Body of pancreas (tissue), 4 donors: ENCODE data around the gene FOXL3. TPM values are rescaled to one million over a fixed set of nuclear protein-coding genes. Genes with fewer than 3 reads are reported as not detected.
"Not testable (repeated sequence)": the region's sequence is repeated elsewhere in the genome, so short reads cannot be mapped to it uniquely, and the experiment has no call there.

ENCODE experiments used
- ATAC-seq: fragments of 150-250 bp; one replicate; pipeline ENCODE4 v1.9.1; 2016
- DNase-seq, 4 donors: peaks; one replicate each; pipeline ENCODE4 v3.0.0-alpha.2; 2019
- H3K27ac ChIP-seq, 4 donors: fragments of 200-600 bp; sonication (generic); 1 replicate in 3 of 4; 2 replicates in 1 of 4; pipeline versions ENCODE4 v1.5.1 to v1.6.1; 2016 to 2019; ENCODE audit warnings: mild to moderate bottlenecking in 1 of 4, mixed read lengths in 1 of 4, moderate library complexity in 1 of 4
- H3K27me3 ChIP-seq, 2 donors: fragments of 200-600 bp; sonication (generic); one replicate each; pipeline ENCODE4 v1.6.0; 2016; ENCODE audit warnings: mild to moderate bottlenecking in 1 of 2
- H3K36me3 ChIP-seq, 2 donors: fragments of 200-600 bp; sonication (generic); replicated peaks in 1 of 2; 2 replicates each; pipeline ENCODE4 v1.5.1; 2016; ENCODE audit warnings: low read depth in 2 of 2; ENCODE audit not compliant: insufficient read depth in 1 of 2
- H3K4me1 ChIP-seq: fragments of 200-600 bp; sonication (generic); one replicate; pipeline ENCODE4 v1.6.0; 2016
- H3K4me3 ChIP-seq, 2 donors: fragments of 200-600 bp; sonication (generic); 1 replicate in 1 of 2; 2 replicates in 1 of 2; pipeline ENCODE4 v1.5.1; 2016 to 2019
- H3K9me3 ChIP-seq, 3 donors: fragments of 200-600 bp; sonication (generic); 1 replicate in 2 of 3; 2 replicates in 1 of 3; pipeline ENCODE4 v1.5.1; 2016
- POLR2A ChIP-seq, 3 donors: fragments of 450-650 bp; IDR thresholded peaks; one replicate each; pipeline ENCODE4 v1.6.1; 2016; ENCODE audit warnings: antibody characterized with exemption in 3 of 3, mild to moderate bottlenecking in 2 of 3
- WGBS, 2 donors: methylation state at CpG; one replicate each; pipeline ENCODE4 v1.1.5; 2017; 5-methylcytosine and 5-hydroxymethylcytosine counted together
- intact Hi-C: fragments of 100-400 bp; cut with DNase I; formaldehyde crosslinking; loops from one replicate; pipeline ENCODE4 v1.15.1; 2023
- total RNA-seq, 2 donors: library from RNA; depleted of rRNA; stranded (reverse); fragments of >200 nt; gene quantifications; one replicate each; pipeline ENCODE4 v1.1.0, GENCODE V29; 2016
- TF ChIP-seq, protein P1 (sequence below), 7 experiments: fragments of 450-650 bp in 4 of 7; fragments of 200-600 bp in 3 of 7; sonication (generic) in 3 of 7; IDR thresholded peaks; one replicate each; pipeline ENCODE4 v1.5.1; 2016 to 2019; ENCODE audit warnings: antibody characterized with exemption in 7 of 7

Gene FOXL3
- total RNA-seq, 2 donors from 2014 or later: not detected

- TF ChIP-seq, protein P1, sequence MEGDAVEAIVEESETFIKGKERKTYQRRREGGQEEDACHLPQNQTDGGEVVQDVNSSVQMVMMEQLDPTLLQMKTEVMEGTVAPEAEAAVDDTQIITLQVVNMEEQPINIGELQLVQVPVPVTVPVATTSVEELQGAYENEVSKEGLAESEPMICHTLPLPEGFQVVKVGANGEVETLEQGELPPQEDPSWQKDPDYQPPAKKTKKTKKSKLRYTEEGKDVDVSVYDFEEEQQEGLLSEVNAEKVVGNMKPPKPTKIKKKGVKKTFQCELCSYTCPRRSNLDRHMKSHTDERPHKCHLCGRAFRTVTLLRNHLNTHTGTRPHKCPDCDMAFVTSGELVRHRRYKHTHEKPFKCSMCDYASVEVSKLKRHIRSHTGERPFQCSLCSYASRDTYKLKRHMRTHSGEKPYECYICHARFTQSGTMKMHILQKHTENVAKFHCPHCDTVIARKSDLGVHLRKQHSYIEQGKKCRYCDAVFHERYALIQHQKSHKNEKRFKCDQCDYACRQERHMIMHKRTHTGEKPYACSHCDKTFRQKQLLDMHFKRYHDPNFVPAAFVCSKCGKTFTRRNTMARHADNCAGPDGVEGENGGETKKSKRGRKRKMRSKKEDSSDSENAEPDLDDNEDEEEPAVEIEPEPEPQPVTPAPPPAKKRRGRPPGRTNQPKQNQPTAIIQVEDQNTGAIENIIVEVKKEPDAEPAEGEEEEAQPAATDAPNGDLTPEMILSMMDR (IDR thresholded peaks at IDR 0.05): no peak
- TF ChIP-seq POLR2A (IDR thresholded peaks at IDR 0.05): no peak
- no peaks in the 10 kb centered on the region for H3K36me3 ChIP-seq
- no peak overlapping the region for H3K27ac ChIP-seq
- intact Hi-C loops: loop anchor here (10.0 kb wide), 1 partner anchor 58 kb away; no protein-coding TSS in a partner anchor
- no peak overlapping the region for H3K4me3 ChIP-seq
- no peaks in the 10 kb centered on the region for H3K9me3 ChIP-seq
- DNase-seq (no peak), ATAC-seq (no peak)
- H3K4me1 ChIP-seq: no peaks in the 10 kb centered on the region
- 66 to 76% methylated on average over 15 to 17 of the region's 20 CpGs for WGBS, 2 donors
- H3K27me3 ChIP-seq: peaks cover 0 to 15% of the 10 kb centered on the region in 2 donors
These were observed 6.5 kb downstream of the FOXL3 start for GRCh38 chr7:296373-296945.

DNA sequence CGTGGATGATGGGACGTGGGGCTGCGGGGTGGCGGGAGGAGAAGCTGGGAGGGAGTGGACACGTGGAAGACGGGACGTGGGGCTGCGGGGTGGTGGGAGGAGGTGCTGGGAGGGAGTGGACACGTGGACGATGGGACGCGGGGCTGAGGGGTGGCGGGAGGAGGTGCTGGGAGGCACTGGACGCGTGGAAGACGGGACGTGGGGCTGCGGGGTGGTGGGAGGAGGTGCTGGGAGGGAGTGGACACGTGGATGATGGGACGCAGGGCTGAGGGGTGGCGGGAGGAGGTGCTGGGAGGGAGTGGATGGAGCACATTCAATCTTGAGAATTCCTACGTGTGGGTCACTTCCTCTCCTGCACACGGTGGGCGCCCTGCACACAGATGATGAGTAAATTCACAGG, 7.2 kb downstream of the FOXL3 start:
- not testable (repeated sequence) for ATAC-seq, H3K36me3 ChIP-seq, H3K9me3 ChIP-seq, H3K4me3 ChIP-seq, DNase-seq, H3K27ac ChIP-seq, H3K4me1 ChIP-seq
- H3K27me3 ChIP-seq: peaks cover 0 to 10% of the 10 kb centered on the region in 2 donors
- intact Hi-C loops: loop anchor here (10.0 kb wide), 1 partner anchor 58 kb away; no protein-coding TSS in a partner anchor
- WGBS, 2 donors: 57 to 81% methylated on average over 12 to 22 of the region's 24 CpGs

GRCh38 chr7:297611-298374, 7.8 kb downstream of the FOXL3 start:
- Histone ChIP-seq H3K27me3 (peaks cover 0 to 10% of the 10 kb centered on the region in 2 donors), H3K4me1 (no peaks in the 10 kb centered on the region), H3K36me3 (no peaks in the 10 kb centered on the region), H3K4me3 (no peak overlapping the region), H3K27ac (no peak overlapping the region), H3K9me3 (no peaks in the 10 kb centered on the region)
- intact Hi-C loops: loop anchor here (10.0 kb wide), 1 partner anchor 57 kb away; no protein-coding TSS in a partner anchor
- no peak for TF ChIP-seq POLR2A (IDR thresholded peaks at IDR 0.05)
- TF ChIP-seq, protein P1 (IDR thresholded peaks at IDR 0.05): no peak
- no peak for DNase-seq
- ATAC-seq: no peak
- 75 to 77% methylated on average over 6 to 23 of the region's 24 CpGs for WGBS, 2 donors

DNA sequence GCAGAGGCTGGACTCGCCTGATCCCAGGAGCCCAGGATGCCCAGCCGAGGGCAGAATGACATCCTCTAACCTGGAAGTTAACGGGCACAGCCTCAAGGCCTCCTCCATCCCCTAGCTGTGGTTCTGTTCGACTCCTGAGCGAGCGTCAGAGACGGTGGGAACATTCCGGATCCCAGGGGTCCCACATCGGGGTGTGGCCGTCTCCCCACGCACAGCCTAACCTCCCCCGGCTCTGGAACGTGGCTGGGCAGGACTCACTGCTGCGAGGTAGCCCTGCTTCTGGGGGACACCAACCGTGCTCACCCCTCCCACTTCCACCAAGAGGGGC, 8.4 kb downstream of the FOXL3 start:
- H3K4me3 ChIP-seq: no peak overlapping the region
- no peaks in the 10 kb centered on the region for H3K4me1 ChIP-seq
- intact Hi-C loops: loop anchor here (10.0 kb wide), 1 partner anchor 56 kb away; no protein-coding TSS in a partner anchor
- no peaks in the 10 kb centered on the region for H3K36me3 ChIP-seq
- DNase-seq (no peak), ATAC-seq (no peak)
- WGBS, 2 donors: 71 to 89% methylated on average over 2 to 14 of the region's 15 CpGs
- no peaks in the 10 kb centered on the region for H3K9me3 ChIP-seq
- H3K27me3 ChIP-seq: peaks cover 0 to 10% of the 10 kb centered on the region in 2 donors
- TF ChIP-seq, protein P1 (IDR thresholded peaks at IDR 0.05): no peak
- TF ChIP-seq POLR2A (IDR thresholded peaks at IDR 0.05): no peak
- no peak overlapping the region for H3K27ac ChIP-seq

DNA sequence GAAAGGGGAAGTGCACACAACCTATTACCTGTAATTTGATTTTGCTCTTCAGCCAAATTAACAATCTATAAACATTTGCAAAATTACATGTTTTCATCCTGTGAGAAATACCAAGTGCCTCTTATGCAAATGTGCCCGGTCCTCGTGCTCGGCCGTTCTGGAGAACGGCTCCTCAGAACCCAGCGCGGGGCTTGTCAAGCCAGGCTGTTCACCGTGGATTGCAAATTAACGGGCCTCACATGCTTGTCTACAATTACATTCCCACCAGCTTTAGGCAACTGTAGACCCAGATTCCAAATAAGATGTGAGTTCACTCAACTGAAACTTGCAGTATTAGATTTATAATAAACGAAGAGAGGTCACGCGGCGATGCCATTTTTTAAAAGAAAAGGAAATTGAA, 8.8 kb downstream of the FOXL3 start:
- no peak overlapping the region for H3K27ac ChIP-seq

More for the DNA sequence above, 8.8 kb downstream of the FOXL3 start:
- DNase-seq (no peak), ATAC-seq (no peak)
- no peaks in the 10 kb centered on the region for H3K4me1 ChIP-seq
- 68 to 73% methylated on average over 13 of the region's 13 CpGs for WGBS, 2 donors
- peaks cover 0 to 9% of the 10 kb centered on the region in 2 donors for H3K27me3 ChIP-seq
- no peaks in the 10 kb centered on the region for H3K9me3 ChIP-seq
- no peaks in the 10 kb centered on the region for H3K36me3 ChIP-seq
- TF ChIP-seq POLR2A (IDR thresholded peaks at IDR 0.05): no peak
- TF ChIP-seq, protein P1 (IDR thresholded peaks at IDR 0.05): no peak
- intact Hi-C loops: loop anchor here (10.0 kb wide), 1 partner anchor 56 kb away; no protein-coding TSS in a partner anchor
- H3K4me3 ChIP-seq: no peak overlapping the region
